GM12864 (cell line): ENCODE measurements around the gene CENPP.

Experiments
- DNase-seq: peaks from one replicate; pipeline ENCODE4 v3.0.0-alpha.2; 2011; ENCODE audit warnings: low read depth
- H3K4me3 ChIP-seq: 2 replicates; pipeline ENCODE4 v1.5.1; 2011; ENCODE audit warnings: mild to moderate bottlenecking, low read depth, low read length, control low read depth
- TF ChIP-seq, protein P1 (sequence below): IDR thresholded peaks from 2 replicates; pipeline ENCODE4 v1.5.1; 2011; ENCODE audit warnings: low read depth, mild to moderate bottlenecking, moderate library complexity, low read length, control low read depth, inconsistent platforms; ENCODE audit errors: missing control alignments

The CENPP gene

DNA sequence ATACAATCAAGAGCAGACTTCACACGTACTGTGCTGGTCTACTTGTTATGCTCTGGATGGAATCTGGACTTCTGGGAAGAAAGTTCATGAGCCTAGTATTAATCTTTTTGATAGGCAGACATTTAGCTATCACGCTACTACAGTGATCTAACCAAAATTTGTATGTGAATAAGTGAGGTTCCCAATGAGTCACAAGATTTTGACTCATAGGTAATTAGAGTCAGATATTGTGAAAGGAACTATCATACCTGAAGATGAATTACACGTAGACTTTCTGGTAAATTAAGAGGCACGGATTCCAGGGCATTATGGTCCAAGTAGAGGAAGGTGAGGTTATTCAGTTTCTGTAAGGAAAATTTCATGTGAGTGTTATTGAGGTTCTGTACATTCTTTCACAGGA lies 60.2 kb downstream of the CENPP start:
- TF ChIP-seq, protein P1, sequence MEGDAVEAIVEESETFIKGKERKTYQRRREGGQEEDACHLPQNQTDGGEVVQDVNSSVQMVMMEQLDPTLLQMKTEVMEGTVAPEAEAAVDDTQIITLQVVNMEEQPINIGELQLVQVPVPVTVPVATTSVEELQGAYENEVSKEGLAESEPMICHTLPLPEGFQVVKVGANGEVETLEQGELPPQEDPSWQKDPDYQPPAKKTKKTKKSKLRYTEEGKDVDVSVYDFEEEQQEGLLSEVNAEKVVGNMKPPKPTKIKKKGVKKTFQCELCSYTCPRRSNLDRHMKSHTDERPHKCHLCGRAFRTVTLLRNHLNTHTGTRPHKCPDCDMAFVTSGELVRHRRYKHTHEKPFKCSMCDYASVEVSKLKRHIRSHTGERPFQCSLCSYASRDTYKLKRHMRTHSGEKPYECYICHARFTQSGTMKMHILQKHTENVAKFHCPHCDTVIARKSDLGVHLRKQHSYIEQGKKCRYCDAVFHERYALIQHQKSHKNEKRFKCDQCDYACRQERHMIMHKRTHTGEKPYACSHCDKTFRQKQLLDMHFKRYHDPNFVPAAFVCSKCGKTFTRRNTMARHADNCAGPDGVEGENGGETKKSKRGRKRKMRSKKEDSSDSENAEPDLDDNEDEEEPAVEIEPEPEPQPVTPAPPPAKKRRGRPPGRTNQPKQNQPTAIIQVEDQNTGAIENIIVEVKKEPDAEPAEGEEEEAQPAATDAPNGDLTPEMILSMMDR = no peak
- no peak for DNase-seq
- no peak overlapping the region for H3K4me3 ChIP-seq

DNA sequence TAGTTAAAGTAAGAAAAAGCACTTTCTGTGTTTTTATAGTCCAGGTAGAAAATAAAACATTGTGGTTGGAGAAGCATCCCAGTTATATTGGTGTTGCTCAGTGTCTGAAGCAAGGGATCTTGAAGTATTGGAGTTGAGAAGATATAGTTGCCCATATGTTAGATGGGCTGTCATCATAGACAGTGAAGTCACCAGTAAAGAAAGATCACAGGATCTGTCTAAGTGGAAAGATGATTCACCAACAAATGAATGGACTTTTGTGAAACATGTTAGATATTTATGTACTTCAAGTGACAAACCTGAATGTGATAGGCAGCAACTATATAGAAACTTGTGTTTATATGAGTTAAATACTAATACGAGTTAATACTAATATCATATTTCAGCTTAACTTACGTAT lies 66.9 kb downstream of the CENPP start:
- no peak overlapping the region for H3K4me3 ChIP-seq
- no peak for DNase-seq
- TF ChIP-seq, protein P1 = no peak

DNA sequence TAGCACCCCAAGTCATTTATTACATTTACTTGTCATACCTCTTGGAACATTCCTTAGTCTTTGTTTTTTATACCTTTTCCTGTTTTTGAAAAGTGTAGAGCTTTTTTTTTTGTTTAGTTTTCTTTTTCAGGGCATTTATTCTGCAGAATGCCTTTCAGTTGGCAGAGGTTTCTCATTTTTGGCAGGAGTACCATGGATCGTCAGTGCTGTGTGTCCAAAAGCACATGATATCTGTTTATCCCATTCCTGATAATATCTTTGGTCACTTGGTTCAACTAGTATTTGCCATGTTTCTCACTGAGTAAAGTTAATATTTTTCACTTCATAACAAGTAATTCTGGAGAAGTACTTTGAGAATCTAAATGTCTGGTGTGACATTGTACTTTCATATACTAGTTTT lies 67.9 kb downstream of the CENPP start:
- DNase-seq = no peak
- TF ChIP-seq, protein P1 = no peak
- no peak overlapping the region for H3K4me3 ChIP-seq

GRCh38 chr9:92395617-92396016 lies 69.9 kb downstream of the CENPP start:
- no peak for DNase-seq
- TF ChIP-seq, protein P1 = no peak
- H3K4me3 ChIP-seq = no peak overlapping the region

DNA sequence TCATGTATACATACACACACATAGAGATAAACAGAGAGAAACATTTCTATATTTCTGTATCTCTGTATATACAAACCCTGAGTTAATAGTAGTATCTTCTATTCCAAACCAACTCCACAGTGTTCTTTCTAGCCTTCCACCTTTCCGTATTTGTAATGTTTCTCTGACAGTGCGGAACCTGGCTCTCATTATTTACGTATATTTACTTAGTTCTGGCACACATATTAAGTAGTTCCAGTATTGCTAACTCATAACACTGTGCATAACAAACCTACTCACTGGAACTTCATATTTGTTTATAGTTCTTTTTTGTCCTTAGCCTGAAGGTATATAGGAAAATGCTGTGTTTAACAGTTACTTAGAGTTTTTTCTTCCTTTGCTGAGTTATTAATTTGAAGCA lies 72.1 kb downstream of the CENPP start:
- no peak for DNase-seq
- no peak overlapping the region for H3K4me3 ChIP-seq
- TF ChIP-seq, protein P1 = no peak

GRCh38 chr9:92402360-92402759 lies 76.6 kb downstream of the CENPP start:
- no peak overlapping the region for H3K4me3 ChIP-seq
- TF ChIP-seq, protein P1 = no peak
- DNase-seq = no peak

DNA sequence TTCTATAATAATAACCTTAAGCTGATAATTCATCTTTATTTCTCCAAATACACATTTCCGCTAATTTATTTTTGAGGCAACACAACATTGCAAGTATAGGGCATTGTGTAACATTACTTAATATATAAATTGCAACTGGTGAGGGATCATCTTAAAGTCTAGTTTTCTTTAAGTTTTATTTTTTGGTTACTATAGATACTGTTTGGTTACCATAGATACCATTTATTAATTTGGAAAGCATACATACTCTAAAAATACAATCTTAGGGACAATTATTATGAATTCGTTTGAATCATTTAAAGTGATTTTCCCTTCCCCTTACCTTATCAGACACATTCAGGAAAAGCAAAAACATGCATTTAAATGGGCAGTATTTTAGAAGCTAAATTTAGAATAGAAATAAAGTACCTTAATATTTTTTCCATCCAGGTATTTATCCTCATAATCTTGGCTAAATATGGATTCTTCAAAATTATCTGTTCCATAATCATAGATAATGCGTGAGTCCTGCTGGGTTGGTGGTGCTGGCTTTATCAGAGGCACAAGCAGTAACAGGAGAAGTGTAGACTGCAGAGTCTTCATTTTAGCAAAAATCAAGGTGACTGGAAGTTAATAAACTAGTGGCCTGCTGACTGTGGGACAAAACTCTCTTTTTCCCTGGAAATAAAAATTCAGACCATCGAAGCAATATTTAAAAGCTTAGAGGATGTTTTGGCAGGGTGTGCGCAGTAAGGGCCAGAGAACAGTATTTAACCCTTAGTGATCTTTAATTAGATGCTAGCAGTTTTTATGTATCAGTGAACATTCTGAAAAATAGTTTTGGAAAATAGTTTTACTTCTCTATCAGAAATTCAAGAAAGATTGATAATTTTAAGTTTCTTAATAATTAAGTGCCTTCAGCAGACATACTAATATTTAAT lies 77.3 kb downstream of the CENPP start:
- no peak overlapping the region for H3K4me3 ChIP-seq
- TF ChIP-seq, protein P1 = no peak
- DNase-seq = no peak
